SK-N-SH treated with all-trans-retinoic acid at 6 μM for 48 hours (cell line): Measurements from ENCODE around the gene OR2F2.

Source experiments
- ARNTL ChIP-seq: fragments of 450-650 bp; formaldehyde crosslinking; IDR thresholded peaks from 2 replicates; pipeline ENCODE4 v1.5.0; 2020; ENCODE audit warnings: low read depth, mild to moderate bottlenecking, moderate library complexity, borderline replicate concordance
- CSDC2 ChIP-seq: fragments of 250-450 bp; sonication (Bioruptor Pico); IDR thresholded peaks from 2 replicates; pipeline ENCODE4 v1.5.0; 2020; ENCODE audit warnings: mild to moderate bottlenecking, moderate library complexity
- PATZ1 ChIP-seq: fragments of 250-450 bp; sonication (Bioruptor Pico); IDR thresholded peaks from 2 replicates; pipeline ENCODE4 v1.8.0; 2020; ENCODE audit warnings: mild to moderate bottlenecking, moderate library complexity, borderline replicate concordance
- POU6F1 ChIP-seq: fragments of 250-450 bp; sonication (Bioruptor Pico); IDR thresholded peaks from 2 replicates; pipeline ENCODE4 v1.8.0; 2021; ENCODE audit warnings: low read depth, mild to moderate bottlenecking, moderate library complexity, borderline replicate concordance
- RARB ChIP-seq: fragments of 250-450 bp; sonication (Bioruptor Pico); IDR thresholded peaks from 2 replicates; pipeline ENCODE4 v1.8.0; 2021; ENCODE audit warnings: mild to moderate bottlenecking, moderate library complexity
- SNAI2 ChIP-seq: fragments of 250-450 bp; sonication (Bioruptor Pico); IDR thresholded peaks from 2 replicates; pipeline ENCODE4 v1.5.0; 2020; ENCODE audit warnings: mild to moderate bottlenecking, moderate library complexity
- ZFP3 ChIP-seq: fragments of 250-450 bp; sonication (Bioruptor Pico); IDR thresholded peaks from 2 replicates; pipeline ENCODE4 v1.5.0; 2020; ENCODE audit warnings: mild to moderate bottlenecking, moderate library complexity
- ZNF8 ChIP-seq: fragments of 450-650 bp; formaldehyde crosslinking; IDR thresholded peaks from 2 replicates; pipeline ENCODE4 v1.5.0; 2020; ENCODE audit warnings: mild to moderate bottlenecking, moderate library complexity

GRCh38 chr7:143924851-143925250, 10.2 kb upstream of the OR2F2 start:
- TF ChIP-seq CSDC2 (CRISPR knock-in tag) = no peak
- no peak for TF ChIP-seq ARNTL (CRISPR knock-in tag)
- no peak for TF ChIP-seq RARB (CRISPR knock-in tag)
- no peak for TF ChIP-seq ZNF8 (CRISPR knock-in tag)
- TF ChIP-seq POU6F1 (CRISPR knock-in tag) = no peak
- no peak for TF ChIP-seq SNAI2 (CRISPR knock-in tag)
- TF ChIP-seq PATZ1 (CRISPR knock-in tag) = no peak
- no peak for TF ChIP-seq ZFP3 (CRISPR knock-in tag)
